Right ventricle myocardium superior (tissue), 1 donor: ENCODE measurements around the gene PPP1R12C. TPM values are rescaled to one million over a fixed set of nuclear protein-coding genes. Genes with fewer than 3 reads are reported as not detected.
"Not testable (repeated sequence)": the region's sequence is repeated elsewhere in the genome, so short reads cannot be mapped to it uniquely, and the experiment has no call there.

Source experiments
- ATAC-seq: fragments of 200-7000 bp; cut with Tn5 transposase; one replicate; pipeline ENCODE4 v1.9.1; 2020; ENCODE audit warnings: mild to moderate bottlenecking; ENCODE audit not compliant: poor library complexity
- DNase-seq: peaks from one replicate; pipeline ENCODE4 v3.0.0-alpha.2; 2020
- intact Hi-C: fragments of 100-400 bp; cut with DNase I; formaldehyde crosslinking; loops from one replicate; pipeline ENCODE4 v1.11.2; 2022
- long read RNA-seq: library from polyadenylated mRNA; unstranded; transcript quantifications from one replicate; pipeline ENCODE4 v2.0.0, GENCODE V29; 2021
- total RNA-seq: library from RNA; stranded (reverse); fragmentation: NEBNext Ultra II Directional; extraction: Animal tissue kit (Norgen Biotek cat#: 25700); gene quantifications from one replicate; pipeline ENCODE4 v1.2.1, GENCODE V29; 2021
- donor health status: DM: no; HTN: yes; CAD: no; lungs with severe emphysema.

PPP1R12C gene
- 126 TPM for total RNA-seq
- long read RNA-seq, transcript PPP1R12C-201 (22 exons, 2,924 nt), result minor isoform, 21 of 267 reads
- long read RNA-seq, transcript PPP1R12C-209 (22 exons, 2,269 nt), result major isoform, 27 of 267 reads
- long read RNA-seq, partial matches to known transcripts, result 143 of 267 reads
- long read RNA-seq, other reads (novel, unspliced or antisense), result 76 of 267 reads

GRCh38 chr19:55116859-55117662, at the start of gene PPP1R12C:
TSS of gene PPP1R12C (minus strand) at chr19:55117637. CDS start at chr19:55117543, 94 bp downstream.
- DNase-seq (peak; percentile 56), ATAC-seq (no peak)
- intact Hi-C loops, result no loop called here

GRCh38 chr19:55166530-55167268, 49.3 kb upstream of the PPP1R12C start, which contains the start of gene DNAAF3:
TSS of gene DNAAF3 (minus strand) at chr19:55166613. CDS start at chr19:55166413, 200 bp downstream.
- DNase-seq (peak; percentile 92), ATAC-seq (peak; percentile 98)
- intact Hi-C loops, result no loop called here

DNA sequence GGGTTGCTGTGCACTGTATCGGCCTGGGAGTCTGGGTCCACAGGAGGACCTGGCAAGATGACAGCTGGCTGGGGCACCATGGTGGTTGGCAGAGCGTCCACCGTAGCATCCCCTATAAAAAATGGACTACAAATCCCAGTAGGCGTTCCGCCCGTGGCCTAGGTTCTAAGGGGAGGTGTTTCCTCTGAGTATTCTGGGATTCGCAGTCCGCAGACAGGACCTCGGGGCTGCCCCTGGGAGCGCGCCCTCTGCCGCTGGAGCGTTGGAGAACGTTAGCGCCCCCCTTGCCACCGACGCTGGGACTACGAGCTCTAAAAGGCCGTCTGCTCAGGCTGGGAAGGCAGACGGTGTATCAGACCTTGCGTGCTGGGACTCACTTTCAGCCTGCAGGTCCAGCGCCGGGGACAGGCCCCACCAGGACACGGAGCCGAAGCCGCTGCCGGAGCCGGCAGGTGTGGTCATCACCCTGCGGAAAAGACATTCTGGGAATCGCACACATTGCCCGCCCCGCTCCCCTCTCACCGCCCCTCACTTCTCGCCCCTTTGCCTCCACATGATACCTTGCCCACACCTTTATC, 48.6 kb upstream of the PPP1R12C start:
- ATAC-seq (peak; percentile 83), DNase-seq (peak; percentile 56)
- intact Hi-C loops, result no loop called here

GRCh38 chr19:55161571-55162322, 44.3 kb upstream of the PPP1R12C start:
- ATAC-seq (no peak), DNase-seq (no peak)
- intact Hi-C loops, result no loop called here

DNA sequence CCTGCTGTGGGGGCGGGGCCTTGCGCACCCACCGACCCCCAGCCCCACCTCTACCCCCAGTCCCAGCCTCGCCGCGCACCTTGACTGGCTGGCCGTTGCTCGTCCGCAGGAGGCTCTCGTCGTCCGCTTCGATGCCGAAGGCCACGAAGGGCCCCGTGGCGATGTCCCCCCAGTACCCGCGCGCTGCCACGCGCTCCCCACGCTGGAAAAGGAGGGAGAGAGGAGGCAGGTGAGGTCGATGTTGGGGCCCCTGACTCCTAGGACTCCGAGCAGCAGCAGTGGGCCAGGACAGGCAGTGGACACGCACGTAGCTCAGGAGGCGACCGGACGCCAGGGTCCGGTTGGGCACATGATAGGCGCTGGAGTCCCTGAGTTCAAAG, 43.5 kb upstream of the PPP1R12C start:
- intact Hi-C loops, result no loop called here
- DNase-seq (no peak), ATAC-seq (no peak)

DNA sequence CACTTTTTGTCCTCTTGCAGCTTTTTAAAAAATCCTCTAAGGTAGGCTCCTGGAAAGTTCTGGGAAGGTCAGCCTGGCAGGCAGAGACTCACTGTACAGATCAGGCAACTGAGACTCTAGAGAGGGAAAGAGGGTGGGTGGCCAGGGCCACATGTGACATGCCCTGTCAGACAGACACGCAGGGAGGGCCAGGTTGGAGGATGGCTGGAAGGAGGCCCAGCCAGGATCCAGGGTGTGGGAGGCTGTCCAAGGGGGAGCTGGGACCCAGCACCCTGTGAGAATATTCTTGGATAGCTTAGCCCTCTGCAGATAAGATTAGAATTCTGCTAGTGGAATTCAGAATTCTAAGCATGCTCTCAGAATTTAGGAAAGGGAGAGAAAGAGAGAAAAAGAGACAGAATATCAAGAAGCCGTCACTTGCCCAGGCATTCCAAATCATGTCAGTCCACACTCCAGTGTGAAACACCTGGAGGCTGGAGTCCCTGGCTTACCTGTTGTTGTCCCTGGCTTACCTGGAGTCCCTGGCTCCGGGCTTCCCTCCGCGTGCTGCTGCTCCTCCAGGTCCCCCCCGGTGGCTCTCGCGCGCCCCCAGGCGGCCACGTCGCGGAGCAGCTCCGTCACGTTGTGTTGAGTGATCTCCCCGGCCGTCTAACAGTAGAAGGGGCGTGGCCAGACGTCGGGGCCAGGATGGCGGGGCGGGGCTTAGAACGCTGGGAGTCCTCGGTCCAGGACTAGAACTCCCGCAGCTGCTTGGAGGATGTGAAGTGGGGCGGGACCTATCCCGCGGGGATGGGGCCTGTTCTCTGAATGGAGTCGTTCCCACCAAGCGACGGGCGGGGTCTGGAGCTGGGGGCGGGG, 42.9 kb upstream of the PPP1R12C start:
- intact Hi-C loops, result no loop called here
- ATAC-seq (peak; percentile 67), DNase-seq (peak; percentile 91)

DNA sequence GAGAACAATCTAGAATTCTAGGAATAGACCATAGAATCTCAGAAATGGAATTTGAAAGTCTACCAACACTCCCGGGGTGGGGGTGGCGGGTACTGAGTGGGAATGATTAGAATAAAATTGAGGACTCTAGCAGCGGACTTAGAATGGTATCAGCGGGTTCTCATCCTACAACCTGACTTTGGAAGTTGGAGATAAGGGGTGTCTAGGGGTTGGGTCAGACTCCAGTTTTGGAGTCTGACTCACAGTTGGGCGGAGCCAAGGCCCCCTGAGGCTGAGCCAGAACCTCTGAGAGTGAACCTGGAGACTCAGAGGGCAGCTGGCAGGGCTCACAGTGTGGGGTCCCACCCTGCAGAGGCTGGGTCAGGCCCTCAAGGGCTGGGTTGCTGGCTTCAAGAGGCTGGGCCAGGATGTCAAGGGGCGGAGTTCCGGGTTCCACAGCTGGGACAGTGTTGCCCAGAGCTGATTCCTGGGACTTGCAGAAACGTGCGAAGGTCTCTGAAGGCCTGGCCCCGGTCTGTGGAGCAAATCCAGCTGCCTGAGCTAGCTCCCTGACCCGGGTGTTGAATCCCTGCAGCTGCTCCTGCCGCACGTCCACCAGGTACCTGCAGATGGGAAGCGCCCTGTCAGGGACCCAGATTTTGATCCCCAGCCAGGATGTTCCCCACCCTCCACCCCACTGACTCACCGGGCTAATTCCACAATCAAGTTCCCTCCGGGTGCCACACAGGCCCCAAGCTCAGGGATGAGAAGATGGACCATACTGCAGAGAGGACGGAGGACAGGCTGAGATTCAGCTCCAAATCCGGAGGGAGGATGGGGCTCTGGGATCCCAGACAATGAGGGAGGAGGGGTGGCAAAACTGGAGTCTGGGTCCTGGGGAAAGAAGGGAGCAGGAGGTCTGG, 41.7 kb upstream of the PPP1R12C start:
- DNase-seq (peak; percentile 90), ATAC-seq (peak; percentile 63)
- intact Hi-C loops, result no loop called here

- intact Hi-C loops, result no loop called here
- DNase-seq, result no peak
- peak; percentile 0 for ATAC-seq
Observed at GRCh38 chr19:55158423-55158822, 41.0 kb upstream of the PPP1R12C start.

- intact Hi-C loops, result no loop called here
- ATAC-seq, result peak; percentile 55
- DNase-seq, result peak; percentile 76
Observed at GRCh38 chr19:55157064-55157908, 39.8 kb upstream of the PPP1R12C start, which contains the start of gene TNNI3. TSS of gene TNNI3 (minus strand) at chr19:55157732. CDS start at chr19:55157589, 143 bp downstream.

DNA sequence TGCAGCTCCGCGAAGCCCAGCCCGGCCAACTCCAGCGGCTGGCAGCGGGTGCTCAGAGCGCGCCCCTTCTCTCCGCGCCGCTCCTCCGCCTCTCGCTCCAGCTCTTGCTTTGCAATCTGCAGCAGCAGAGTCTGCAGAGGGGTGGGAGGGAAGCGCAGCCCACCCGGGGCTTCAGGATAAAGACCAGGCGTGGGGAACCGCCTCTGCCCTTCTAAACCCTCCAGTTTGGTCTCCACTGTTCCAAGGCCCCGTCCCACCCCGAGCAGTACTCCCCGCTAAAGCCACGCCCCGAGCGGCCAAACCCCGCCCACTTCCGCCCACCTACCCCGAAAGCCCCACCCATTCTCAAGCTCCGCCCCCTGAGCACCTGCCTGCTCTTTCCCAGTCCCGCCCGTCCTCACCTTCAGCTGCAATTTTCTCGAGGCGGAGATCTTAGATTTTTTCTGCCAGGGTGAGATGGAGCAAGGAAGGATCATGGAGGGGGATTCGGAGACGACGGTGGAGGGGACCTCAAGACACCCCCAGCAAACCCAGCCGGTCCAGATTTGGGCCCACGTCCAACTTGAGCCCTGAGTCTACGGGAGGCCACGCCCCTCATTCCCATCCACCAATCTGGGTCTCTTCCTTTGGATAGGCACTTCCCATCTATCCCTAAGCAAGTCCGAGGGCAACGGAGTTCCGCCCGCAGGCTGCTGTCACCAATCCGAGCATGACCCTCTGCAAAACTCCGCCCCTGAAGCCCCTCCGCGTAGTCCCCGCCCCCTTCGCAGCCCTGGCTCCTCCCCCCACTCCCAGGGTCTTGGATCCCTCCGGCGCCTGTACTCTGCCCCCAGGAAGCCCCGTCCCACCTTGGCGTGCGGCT, 39.0 kb upstream of the PPP1R12C start:
- DNase-seq (peak; percentile 77), ATAC-seq (peak; percentile 51)
- intact Hi-C loops, result no loop called here

DNA sequence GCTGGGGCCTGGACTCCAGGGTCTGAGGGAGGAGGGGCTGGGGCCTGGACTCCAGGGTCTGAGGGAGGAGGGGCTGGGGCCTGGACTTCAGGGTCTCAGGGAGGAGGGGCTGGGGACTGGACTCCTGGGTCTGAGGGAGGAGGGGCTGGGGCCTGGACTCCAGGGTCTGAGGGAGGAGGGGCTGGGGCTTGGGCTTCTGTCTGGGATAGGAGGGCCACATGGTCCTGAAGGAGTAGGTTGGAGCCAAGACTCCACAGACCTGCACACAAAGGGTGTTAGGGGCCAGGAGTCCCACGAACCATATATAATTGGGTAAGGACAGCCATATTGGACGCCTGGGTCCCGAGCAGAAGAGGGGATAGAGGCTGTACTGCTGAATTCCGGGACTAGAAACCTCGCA, 38.3 kb upstream of the PPP1R12C start:
- DNase-seq, ATAC-seq, intact Hi-C loops: not testable (repeated sequence)

DNA sequence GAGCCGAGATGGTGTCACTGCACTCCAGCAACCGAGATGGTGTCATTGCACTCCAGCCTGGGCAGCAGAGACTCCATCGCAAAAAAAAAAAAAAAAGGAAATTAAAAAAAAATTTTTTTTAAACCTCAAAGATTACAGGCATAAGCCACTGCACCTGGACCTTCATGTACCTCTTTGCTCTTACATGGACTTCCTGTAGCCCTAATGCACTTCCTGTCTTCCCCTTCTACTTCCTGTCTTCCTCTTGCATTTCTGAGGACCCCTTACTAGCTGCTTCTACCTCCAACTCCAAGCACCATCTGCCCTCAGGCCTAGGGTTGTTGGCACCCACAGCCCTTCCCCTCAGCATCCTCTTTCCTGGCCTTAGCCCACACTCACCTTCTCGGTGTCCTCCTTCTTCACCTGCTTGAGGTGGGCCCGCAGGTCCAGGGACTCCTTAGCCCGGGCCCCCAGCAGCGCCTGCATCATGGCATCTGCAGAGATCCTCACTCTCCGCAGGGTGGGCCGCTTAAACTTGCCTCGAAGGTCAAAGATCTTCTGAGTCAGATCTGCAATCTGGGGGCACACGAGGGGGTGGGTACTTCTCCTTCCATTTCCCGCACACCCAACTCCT, 36.3 kb upstream of the PPP1R12C start:
- intact Hi-C loops, result no loop called here
- ATAC-seq (no peak), DNase-seq (no peak)

DNA sequence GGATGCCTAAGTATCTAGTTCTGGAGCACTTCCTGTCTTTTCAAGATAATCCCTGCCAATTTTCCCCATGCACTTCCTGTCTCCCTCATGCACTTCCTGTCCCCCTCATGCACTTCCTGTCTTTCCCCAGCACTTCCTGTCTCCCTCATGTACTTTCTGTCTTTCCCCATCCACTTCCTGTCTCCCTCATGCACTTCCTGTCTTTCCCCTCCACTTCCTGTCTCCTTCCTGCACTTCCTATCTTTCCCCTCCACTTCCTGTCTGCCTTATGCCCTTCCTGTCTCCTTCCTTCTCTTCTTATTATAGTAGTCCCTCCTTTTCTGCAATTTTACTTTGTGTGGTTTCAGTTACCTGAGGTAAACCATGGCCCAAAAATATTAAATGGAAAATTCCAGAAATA, 34.6 kb upstream of the PPP1R12C start:
- ATAC-seq, result no peak
- no peak for DNase-seq
- intact Hi-C loops, result no loop called here
